HG03175 (cell line): Measurements from ENCODE around the gene ARL4C.
"Not testable (repeated sequence)": the region's sequence is repeated elsewhere in the genome, so short reads cannot be mapped to it uniquely, and the experiment has no call there.

Source experiments
- ATAC-seq: cut with Tn5 transposase; IDR thresholded peaks from one replicate; pipeline ENCODE4 v1.9.1; 2021; ENCODE audit warnings: mild to moderate bottlenecking, moderate library complexity; ENCODE audit not compliant: unreplicated experiment

ARL4C gene

GRCh38 chr2:234478121-234478858, 18.6 kb downstream of the ARL4C start:
- no peak for ATAC-seq

GRCh38 chr2:234476766-234477165, 20.1 kb downstream of the ARL4C start:
- ATAC-seq: no peak

GRCh38 chr2:234474654-234475053, 22.2 kb downstream of the ARL4C start:
- ATAC-seq: no peak

GRCh38 chr2:234472155-234472554, 24.7 kb downstream of the ARL4C start:
- ATAC-seq: no peak

GRCh38 chr2:234469972-234470371, 26.9 kb downstream of the ARL4C start:
- ATAC-seq: no peak

GRCh38 chr2:234469251-234469845, 27.5 kb downstream of the ARL4C start:
- no peak for ATAC-seq

- no peak for ATAC-seq
Measured at GRCh38 chr2:234468503-234468902, 28.4 kb downstream of the ARL4C start.

- no peak for ATAC-seq
Measured at GRCh38 chr2:234467289-234467688, 29.6 kb downstream of the ARL4C start.

GRCh38 chr2:234464291-234464645, 32.6 kb downstream of the ARL4C start:
- ATAC-seq: no peak

GRCh38 chr2:234463626-234464290, 33.1 kb downstream of the ARL4C start:
- ATAC-seq: no peak

- no peak for ATAC-seq
Measured at GRCh38 chr2:234462218-234462992, 34.5 kb downstream of the ARL4C start.

- no peak for ATAC-seq
Measured at GRCh38 chr2:234459401-234460009, 37.4 kb downstream of the ARL4C start.

- no peak for ATAC-seq
Measured at GRCh38 chr2:234458466-234458865, 38.4 kb downstream of the ARL4C start.

GRCh38 chr2:234457421-234457820, 39.5 kb downstream of the ARL4C start:
- ATAC-seq: no peak

GRCh38 chr2:234455246-234455645, 41.6 kb downstream of the ARL4C start:
- not testable (repeated sequence) for ATAC-seq

- no peak for ATAC-seq
Measured at GRCh38 chr2:234454433-234454832, 42.4 kb downstream of the ARL4C start.

- ATAC-seq: no peak
Measured at GRCh38 chr2:234453216-234453615, 43.7 kb downstream of the ARL4C start.

- ATAC-seq: no peak
Measured at GRCh38 chr2:234451852-234452625, 44.8 kb downstream of the ARL4C start.

GRCh38 chr2:234451242-234451641, 45.6 kb downstream of the ARL4C start:
- ATAC-seq: no peak

- no peak for ATAC-seq
Measured at GRCh38 chr2:234450431-234451124, 46.3 kb downstream of the ARL4C start.
